GM13976 (cell line): ENCODE data around the gene SLC22A7.

ENCODE experiments used
- DNase-seq: peaks from one replicate; pipeline ENCODE4 v3.0.0; 2012; ENCODE audit warnings: low spot score
- in situ Hi-C: fragments of 300-500 bp; cut with MboI; formaldehyde crosslinking; loops from one replicate; pipeline ENCODE4 v1.12.0; 2022; ENCODE audit warnings: low sequenced_read_pairs, mixed read lengths, inconsistent platforms; ENCODE audit not compliant: unreplicated experiment
- TF ChIP-seq, protein P1 (sequence below): IDR thresholded peaks from 2 replicates; pipeline ENCODE4 v1.5.1; 2012; ENCODE audit warnings: borderline replicate concordance, mild to moderate bottlenecking; ENCODE audit not compliant: insufficient read depth; ENCODE audit errors: extremely low read depth, missing control alignments, control extremely low read depth

The SLC22A7 gene

DNA sequence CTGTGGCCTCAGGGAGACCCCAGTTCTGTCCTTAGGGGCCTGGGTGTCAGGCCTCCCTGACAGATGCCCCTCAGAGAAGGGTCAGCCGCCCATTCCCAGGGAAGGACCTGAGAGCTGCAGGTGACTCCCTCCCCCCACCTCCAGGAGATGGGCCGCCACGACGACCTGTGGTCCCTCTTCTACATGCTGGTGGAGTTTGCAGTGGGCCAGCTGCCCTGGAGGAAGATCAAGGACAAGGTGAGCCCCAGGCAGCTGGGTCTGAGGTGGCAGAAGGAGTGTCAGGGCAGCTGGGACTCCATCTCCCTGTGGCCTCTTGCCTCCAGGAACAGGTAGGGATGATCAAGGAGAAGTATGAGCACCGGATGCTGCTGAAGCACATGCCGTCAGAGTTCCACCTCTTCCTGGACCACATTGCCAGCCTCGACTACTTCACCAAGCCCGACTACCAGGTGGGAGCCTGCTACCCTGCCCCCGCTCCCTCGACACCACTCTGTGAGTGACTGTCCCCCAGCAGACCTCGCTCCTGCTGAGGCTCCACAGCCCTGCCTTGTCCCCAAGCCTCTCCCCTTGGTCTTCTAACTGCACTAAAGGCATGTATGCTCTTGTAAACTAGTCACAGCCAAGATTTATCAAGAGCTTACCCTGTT, 42.5 kb upstream of the SLC22A7 start:
- in situ Hi-C loops: loop anchor here (25.0 kb wide), 1 partner anchor 232 kb away; the partner anchor contains the start of gene TJAP1
- TF ChIP-seq, protein P1, sequence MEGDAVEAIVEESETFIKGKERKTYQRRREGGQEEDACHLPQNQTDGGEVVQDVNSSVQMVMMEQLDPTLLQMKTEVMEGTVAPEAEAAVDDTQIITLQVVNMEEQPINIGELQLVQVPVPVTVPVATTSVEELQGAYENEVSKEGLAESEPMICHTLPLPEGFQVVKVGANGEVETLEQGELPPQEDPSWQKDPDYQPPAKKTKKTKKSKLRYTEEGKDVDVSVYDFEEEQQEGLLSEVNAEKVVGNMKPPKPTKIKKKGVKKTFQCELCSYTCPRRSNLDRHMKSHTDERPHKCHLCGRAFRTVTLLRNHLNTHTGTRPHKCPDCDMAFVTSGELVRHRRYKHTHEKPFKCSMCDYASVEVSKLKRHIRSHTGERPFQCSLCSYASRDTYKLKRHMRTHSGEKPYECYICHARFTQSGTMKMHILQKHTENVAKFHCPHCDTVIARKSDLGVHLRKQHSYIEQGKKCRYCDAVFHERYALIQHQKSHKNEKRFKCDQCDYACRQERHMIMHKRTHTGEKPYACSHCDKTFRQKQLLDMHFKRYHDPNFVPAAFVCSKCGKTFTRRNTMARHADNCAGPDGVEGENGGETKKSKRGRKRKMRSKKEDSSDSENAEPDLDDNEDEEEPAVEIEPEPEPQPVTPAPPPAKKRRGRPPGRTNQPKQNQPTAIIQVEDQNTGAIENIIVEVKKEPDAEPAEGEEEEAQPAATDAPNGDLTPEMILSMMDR: no peak

GRCh38 chr6:43256670-43257366, 41.2 kb upstream of the SLC22A7 start:
- TF ChIP-seq, protein P1: no peak
- in situ Hi-C loops: loop anchor here (25.0 kb wide), 1 partner anchor 230 kb away; the partner anchor contains the start of gene TJAP1
- DNase-seq: no peak

More for the DNA sequence above, 42.5 kb upstream of the SLC22A7 start:
- no peak for DNase-seq

DNA sequence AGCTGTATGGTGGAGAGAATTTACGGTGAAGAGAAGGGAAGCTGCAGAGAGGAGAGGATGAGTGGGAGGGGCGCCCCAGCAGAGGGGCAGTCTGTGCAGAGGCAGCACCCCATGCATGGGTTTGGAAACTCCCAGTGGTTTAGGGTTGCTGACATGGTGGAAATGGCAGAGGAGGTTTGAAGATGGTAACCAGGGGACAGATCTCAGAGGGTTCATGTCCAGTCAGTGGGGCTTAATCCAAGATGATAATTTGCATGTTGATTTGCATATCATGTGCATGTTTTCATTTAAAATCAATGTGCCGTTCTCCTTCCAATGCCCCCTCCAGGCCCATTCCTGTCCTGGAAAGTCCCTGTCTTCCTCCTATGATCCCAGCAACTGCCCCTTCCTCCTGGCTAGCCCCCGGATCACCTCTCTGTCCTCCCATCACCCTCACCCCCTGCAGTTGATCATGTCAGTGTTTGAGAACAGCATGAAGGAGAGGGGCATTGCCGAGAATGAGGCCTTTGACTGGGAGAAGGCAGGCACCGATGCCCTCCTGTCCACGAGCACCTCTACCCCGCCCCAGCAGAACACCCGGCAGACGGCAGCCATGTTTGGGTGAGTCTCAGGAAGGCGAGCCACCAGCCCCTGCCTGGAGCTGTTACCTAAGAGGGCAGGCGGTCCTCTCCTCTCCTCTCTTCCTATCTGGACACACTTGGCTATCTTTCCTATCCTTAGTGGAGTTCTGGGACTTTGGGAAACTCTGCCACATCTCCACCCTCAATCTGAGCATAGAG, 40.5 kb upstream of the SLC22A7 start:
- in situ Hi-C loops: loop anchor here (25.0 kb wide), 1 partner anchor 230 kb away; the partner anchor contains the start of gene TJAP1
- no peak for DNase-seq
- TF ChIP-seq, protein P1: no peak

GRCh38 chr6:43258180-43258579, 39.9 kb upstream of the SLC22A7 start:
- no peak for DNase-seq
- TF ChIP-seq, protein P1: no peak
- in situ Hi-C loops: loop anchor here (25.0 kb wide), 1 partner anchor 229 kb away; the partner anchor contains the start of gene TJAP1

DNA sequence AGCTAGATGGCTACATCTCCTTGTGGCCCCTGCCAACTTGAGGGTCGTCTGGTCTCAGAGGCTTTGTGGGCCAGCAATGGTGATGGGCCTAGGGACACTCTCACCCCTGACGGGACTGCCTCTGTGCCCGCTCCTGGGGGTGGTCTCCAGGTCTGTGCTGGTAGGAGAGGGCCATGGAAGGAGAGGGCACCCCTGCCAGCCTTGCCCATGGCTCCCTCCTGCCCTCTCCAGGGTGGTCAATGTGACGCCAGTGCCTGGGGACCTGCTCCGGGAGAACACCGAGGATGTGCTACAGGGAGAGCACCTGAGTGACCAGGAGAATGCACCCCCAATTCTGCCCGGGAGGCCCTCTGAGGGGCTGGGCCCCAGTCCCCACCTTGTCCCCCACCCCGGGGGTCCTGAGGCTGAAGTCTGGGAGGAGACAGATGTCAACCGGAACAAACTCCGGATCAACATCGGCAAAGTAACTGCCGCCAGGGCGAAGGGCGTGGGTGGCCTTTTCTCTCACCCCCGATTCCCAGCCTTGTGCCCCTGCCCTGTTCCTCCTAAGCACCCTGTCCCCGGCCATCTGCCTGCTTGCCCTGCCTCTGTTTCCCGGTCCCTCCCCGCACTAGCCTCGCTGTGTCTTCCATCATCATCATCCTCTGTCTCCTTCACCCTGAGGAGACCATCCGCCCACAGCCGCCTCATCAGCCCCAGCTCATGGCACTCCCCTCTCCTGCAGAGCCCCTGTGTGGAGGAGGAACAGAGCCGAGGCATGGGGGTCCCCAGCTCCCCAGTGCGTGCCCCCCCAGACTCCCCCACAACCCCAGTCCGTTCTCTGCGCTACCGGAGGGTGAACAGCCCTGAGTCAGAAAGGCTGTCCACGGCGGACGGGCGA, 39.0 kb upstream of the SLC22A7 start:
- TF ChIP-seq, protein P1: no peak
- in situ Hi-C loops: loop anchor here (25.0 kb wide), 1 partner anchor 228 kb away; the partner anchor contains the start of gene TJAP1
- no peak for DNase-seq
